HG03520 (cell line): ENCODE data around the gene RASA2.
"Not testable (repeated sequence)": the region's sequence is repeated elsewhere in the genome, so short reads cannot be mapped to it uniquely, and the experiment has no call there.

ENCODE experiments used
- ATAC-seq: cut with Tn5 transposase; IDR thresholded peaks from one replicate; pipeline ENCODE4 v1.9.1; 2021; ENCODE audit warnings: mild to moderate bottlenecking, moderate library complexity; ENCODE audit not compliant: unreplicated experiment

The RASA2 gene

GRCh38 chr3:141489203-141489602 lies 2.4 kb downstream of the RASA2 start:
- ATAC-seq = no peak

- ATAC-seq = no peak
Measured at GRCh38 chr3:141491081-141491480, 4.3 kb downstream of the RASA2 start.

GRCh38 chr3:141491929-141492328 lies 5.1 kb downstream of the RASA2 start:
- ATAC-seq = no peak

DNA sequence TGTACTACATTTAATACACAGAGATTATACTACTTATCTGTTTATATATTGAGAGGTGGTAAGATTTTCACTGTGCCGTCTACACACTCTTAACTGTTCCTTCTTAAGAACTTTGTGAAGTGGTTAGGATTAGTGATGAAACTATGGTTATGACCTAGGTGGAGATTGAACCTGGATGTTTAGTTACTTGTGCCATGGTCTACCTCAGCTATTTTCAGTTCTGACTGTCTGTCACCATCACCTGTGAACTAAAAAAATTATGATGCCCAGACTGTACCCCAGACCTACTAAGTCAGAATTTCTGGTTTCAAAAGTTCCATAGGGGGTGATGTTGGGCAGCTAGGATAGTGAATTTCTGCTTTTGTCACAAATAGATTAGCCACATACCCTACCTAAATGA lies 6.4 kb downstream of the RASA2 start:
- ATAC-seq = no peak

- not testable (repeated sequence) for ATAC-seq
Measured at GRCh38 chr3:141497589-141497988, 10.8 kb downstream of the RASA2 start.

GRCh38 chr3:141498598-141499223 lies 11.9 kb downstream of the RASA2 start:
- peak; percentile 88 for ATAC-seq

DNA sequence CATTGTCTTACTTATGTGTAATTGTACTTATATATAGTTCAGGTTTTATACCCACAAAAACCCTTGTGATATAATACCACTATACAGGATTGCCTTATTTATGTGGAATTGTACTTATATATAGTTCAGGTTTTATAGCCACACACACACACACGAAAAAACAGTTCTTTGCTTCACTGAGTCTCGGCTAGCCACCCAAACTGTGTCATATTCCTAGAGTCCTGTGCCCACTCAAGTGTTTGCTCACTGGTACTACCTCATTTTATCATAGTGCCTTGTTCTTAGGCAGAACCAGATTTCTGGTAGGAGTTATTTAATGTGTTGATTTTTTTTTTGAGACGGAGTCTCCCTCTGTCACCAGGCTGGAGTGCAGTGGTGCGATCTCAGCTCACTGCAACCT lies 12.5 kb downstream of the RASA2 start:
- ATAC-seq = no peak

DNA sequence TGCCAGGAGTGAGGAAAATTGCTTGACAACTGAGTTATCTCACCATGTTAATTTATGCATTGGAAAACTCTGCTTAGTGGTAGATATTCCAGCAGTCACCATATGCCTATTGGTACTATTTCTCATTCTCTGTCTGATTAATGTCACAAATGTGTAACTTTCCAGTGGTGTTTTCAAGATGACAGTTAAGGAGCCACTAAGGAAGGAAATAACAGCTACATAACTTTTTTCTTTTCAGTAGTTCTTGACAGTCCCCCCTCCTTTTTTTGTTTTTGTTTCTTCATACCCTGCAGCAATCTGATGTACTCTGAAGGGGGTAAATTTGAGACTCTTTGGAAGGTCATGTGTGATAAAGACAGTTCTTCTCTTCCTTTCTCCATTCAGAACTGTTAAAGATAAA lies 13.1 kb downstream of the RASA2 start:
- ATAC-seq = no peak

- ATAC-seq = no peak
Measured at GRCh38 chr3:141500397-141500796, 13.6 kb downstream of the RASA2 start.

GRCh38 chr3:141505166-141505565 lies 18.3 kb downstream of the RASA2 start:
- no peak for ATAC-seq

- no peak for ATAC-seq
Measured at GRCh38 chr3:141506071-141506470, 19.2 kb downstream of the RASA2 start.

DNA sequence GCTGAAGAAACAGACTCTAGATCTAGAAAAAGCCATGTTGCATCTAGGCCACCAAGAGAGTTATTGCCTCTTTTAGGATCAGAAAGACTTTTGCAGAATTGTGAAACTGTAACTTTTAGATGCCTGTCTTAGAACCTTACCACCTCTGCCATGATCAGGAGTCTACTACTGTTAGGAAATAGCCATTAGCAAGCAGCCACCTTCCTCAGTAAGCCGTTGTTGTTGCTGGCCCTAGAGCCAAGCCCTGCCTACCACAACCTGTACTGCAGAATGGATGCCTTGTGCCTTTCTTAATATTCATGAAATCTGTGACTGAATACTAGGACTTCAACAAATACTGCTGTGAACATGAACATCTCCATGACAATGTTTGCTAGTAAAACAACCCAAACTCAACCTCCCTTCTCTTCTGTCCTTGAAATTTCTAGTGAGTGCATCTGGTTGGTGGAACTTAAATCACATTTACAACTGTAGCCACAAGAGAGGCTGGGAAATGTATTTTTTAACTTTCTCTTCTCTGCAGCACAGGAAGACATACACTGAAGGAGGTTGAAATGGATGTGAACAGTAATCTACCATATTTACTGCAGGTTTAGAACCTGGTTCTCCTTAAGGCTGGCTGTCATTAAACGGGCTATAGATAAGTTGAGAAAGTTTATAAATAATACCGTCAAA lies 20.7 kb downstream of the RASA2 start:
- ATAC-seq = no peak

- no peak for ATAC-seq
Measured at GRCh38 chr3:141508067-141508436, 21.2 kb downstream of the RASA2 start.

- no peak for ATAC-seq
Measured at GRCh38 chr3:141511361-141511760, 24.5 kb downstream of the RASA2 start.

GRCh38 chr3:141514382-141514781 lies 27.6 kb downstream of the RASA2 start:
- no peak for ATAC-seq

DNA sequence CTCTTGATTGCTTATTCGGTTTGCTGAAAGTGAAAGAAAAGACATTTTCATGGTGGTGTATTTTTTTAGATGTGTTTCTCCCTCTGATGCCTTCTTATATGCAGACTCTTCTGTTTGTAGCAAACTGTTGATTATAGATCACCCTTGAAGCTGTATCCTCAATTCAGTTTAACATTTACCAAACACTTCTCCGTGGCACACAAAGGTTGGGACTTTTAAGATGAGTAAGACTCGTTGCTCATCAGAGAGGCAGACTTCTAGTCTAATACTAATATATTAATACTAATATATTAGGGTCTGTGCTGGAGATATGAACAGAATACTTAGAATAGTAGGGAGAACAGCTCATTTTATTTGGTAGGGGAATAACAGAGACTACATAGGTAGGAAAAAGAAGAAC lies 32.8 kb downstream of the RASA2 start:
- ATAC-seq = no peak

DNA sequence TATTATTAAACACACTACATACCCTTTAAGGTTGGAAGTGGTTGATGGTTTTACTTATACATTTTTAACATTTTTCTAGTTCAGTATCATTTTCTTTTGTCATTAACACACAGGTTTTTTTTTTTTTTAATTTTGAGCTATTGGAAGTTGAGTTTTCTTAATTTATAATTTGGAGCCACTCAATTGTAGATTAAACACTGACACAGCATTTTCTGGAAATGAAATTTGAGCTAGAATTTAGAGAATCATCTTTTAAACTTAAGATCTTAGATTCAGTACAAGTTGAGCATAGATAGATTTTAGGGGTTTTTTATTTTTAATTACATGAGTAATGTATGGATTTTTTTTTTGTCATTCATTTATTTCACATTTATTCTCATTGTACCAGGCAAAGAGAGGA lies 35.0 kb downstream of the RASA2 start:
- ATAC-seq = no peak

GRCh38 chr3:141523615-141524375 lies 37.0 kb downstream of the RASA2 start:
- ATAC-seq = no peak

GRCh38 chr3:141524988-141525387 lies 38.2 kb downstream of the RASA2 start:
- ATAC-seq = no peak

DNA sequence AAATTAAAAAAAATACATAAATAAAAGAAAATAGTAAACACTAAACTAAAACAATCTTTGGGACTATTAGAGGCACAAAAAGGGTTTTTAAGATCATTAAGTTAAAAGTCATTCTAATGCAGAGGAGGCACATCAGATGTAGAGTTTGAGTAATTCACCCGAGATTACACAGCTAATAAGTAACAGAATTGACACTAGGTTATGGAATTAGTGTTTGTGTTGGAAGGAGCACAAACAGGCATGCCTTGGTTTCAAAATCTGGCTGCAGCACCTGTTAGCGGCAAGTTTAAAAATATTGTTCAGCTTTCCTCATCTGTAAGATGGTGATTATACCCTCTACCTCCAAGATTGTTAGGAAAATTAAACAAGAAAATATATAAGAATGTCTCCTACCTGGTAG lies 39.0 kb downstream of the RASA2 start:
- ATAC-seq = no peak

DNA sequence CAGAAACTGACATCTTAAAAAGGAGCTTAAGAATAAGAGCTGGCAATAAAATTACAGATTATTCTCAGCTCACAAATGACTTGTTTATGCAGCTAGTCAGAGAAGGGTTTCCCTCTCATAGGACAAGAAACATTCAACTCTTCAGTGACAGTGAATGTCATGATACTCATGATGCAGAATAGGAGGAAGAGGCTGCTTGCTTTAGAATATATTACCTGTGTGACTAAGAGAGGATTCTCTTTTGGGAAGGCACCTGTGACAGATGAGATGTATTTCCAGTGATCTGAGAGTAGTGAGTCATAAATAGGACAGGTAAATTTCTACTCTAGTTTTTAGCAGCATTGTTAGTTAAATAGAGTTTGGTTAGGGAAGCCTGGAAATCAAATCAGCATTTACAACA lies 39.9 kb downstream of the RASA2 start:
- no peak for ATAC-seq

DNA sequence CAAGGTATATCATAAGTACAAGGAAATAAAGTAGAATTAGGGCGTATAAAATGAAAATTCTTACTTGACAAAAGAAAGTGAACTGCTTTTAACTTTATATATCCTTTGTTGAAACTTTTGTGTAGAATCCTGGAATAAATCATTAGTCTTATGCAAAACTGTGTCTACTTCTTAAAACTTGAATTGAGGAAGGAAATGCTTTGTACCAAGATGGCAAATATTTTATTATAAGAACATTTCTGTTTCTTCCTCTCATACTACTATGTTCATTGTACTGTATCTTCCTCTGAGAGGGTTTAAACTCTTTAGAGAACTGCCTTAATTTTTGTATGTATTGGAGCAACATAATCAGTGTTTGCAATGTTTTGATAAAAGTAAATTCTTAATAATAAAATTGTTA lies 42.0 kb downstream of the RASA2 start:
- no peak for ATAC-seq
